ENCODE measurements around the gene ROPN1L. TPM values are rescaled to one million over a fixed set of nuclear protein-coding genes. Genes with fewer than 3 reads are reported as not detected.

ROPN1L gene
- total and polyA plus RNA-seq, 10 donors: 2.0 to 27.9 (median 11.4) TPM

- DNase-seq: no peak
- TF ChIP-seq CTCF (IDR thresholded peaks at IDR 0.05 in 8 of 11, conservative IDR thresholded peaks at IDR 0.05 in 3 of 11) (no peak), POLR2A (IDR thresholded peaks at IDR 0.05) (no peak), POLR2AphosphoS5 (IDR thresholded peaks at IDR 0.05) (no peak)
- Histone ChIP-seq H3K36me3 (no peaks in the 10 kb centered on the region), H3K27me3 (replicated peaks in 1 of 7) (no peaks in the 10 kb centered on the region), H3K27ac (no peak overlapping the region), H3K9me3 (no peaks in the 10 kb centered on the region), H3K4me3 (no peak overlapping the region), H3K4me1 (peaks cover 0 to 42% (median 23%) of the 10 kb centered on the region in 6 donors)
- 88 to 95% (median 92%) methylated on average over 3 of the region's 3 CpGs for WGBS, 5 donors
- intact Hi-C loops (cut with DNase I; ENCODE audit: low total_unique reads): no loop called here
Observed at GRCh38 chr5:10500669-10501068, 59.0 kb downstream of the ROPN1L start.

- H3K36me3 ChIP-seq: no peaks in the 10 kb centered on the region
- intact Hi-C loops (cut with DNase I; ENCODE audit: low total_unique reads): no loop called here
- peak overlapping the region in 1 of 8 donors; percentile 66 for H3K27ac ChIP-seq
- 61 to 81% (median 73%) methylated on average over 7 to 9 of the region's 9 CpGs for WGBS, 5 donors
- no peaks in the 10 kb centered on the region for H3K9me3 ChIP-seq
- no peaks in the 10 kb centered on the region for H3K27me3 ChIP-seq (replicated peaks in 1 of 7)
- DNase-seq: peak; percentile 65
- no peak overlapping the region for H3K4me3 ChIP-seq
- peaks cover 0 to 52% (median 27%) of the 10 kb centered on the region in 6 donors for H3K4me1 ChIP-seq
- no peak for TF ChIP-seq CTCF (IDR thresholded peaks at IDR 0.05 in 8 of 11, conservative IDR thresholded peaks at IDR 0.05 in 3 of 11)
- no peak for TF ChIP-seq POLR2A (IDR thresholded peaks at IDR 0.05)
- no peak for TF ChIP-seq POLR2AphosphoS5 (IDR thresholded peaks at IDR 0.05)
Observed at GRCh38 chr5:10501554-10502075, 59.9 kb downstream of the ROPN1L start.

- H3K9me3 ChIP-seq: no peaks in the 10 kb centered on the region
- 60 to 72% (median 66%) methylated on average over 8 of the region's 8 CpGs for WGBS, 5 donors
- intact Hi-C loops (cut with DNase I; ENCODE audit: low total_unique reads): no loop called here
- H3K4me3 ChIP-seq: no peak overlapping the region
- TF ChIP-seq POLR2A (IDR thresholded peaks at IDR 0.05) (no peak), POLR2AphosphoS5 (IDR thresholded peaks at IDR 0.05) (no peak), CTCF (IDR thresholded peaks at IDR 0.05 in 8 of 11, conservative IDR thresholded peaks at IDR 0.05 in 3 of 11) (no peak)
- peak; percentile 75 for DNase-seq
- no peaks in the 10 kb centered on the region for H3K36me3 ChIP-seq
- H3K27me3 ChIP-seq (replicated peaks in 1 of 7): no peaks in the 10 kb centered on the region
- H3K27ac ChIP-seq: peak overlapping the region in 4 of 8 donors; percentile 10 to 66 (median 58)
- peaks cover 0 to 52% (median 27%) of the 10 kb centered on the region in 6 donors for H3K4me1 ChIP-seq
Observed at GRCh38 chr5:10502130-10502529, 60.5 kb downstream of the ROPN1L start.

- Histone ChIP-seq H3K9me3 (no peaks in the 10 kb centered on the region), H3K27ac (peak overlapping the region in 5 of 8 donors; percentile 10 to 66 (median 53)), H3K4me1 (peaks cover 0 to 52% (median 27%) of the 10 kb centered on the region in 6 donors), H3K27me3 (replicated peaks in 1 of 7) (no peaks in the 10 kb centered on the region), H3K4me3 (no peak overlapping the region), H3K36me3 (no peaks in the 10 kb centered on the region)
- peak; percentile 74 for DNase-seq
- 78 to 85% (median 80%) methylated on average over 7 to 10 of the region's 10 CpGs for WGBS, 5 donors
- TF ChIP-seq CTCF (IDR thresholded peaks at IDR 0.05 in 8 of 11, conservative IDR thresholded peaks at IDR 0.05 in 3 of 11) (no peak), POLR2AphosphoS5 (IDR thresholded peaks at IDR 0.05) (no peak), POLR2A (IDR thresholded peaks at IDR 0.05) (no peak)
- intact Hi-C loops (cut with DNase I; ENCODE audit: low total_unique reads): no loop called here
Observed at GRCh38 chr5:10502578-10502977, 60.9 kb downstream of the ROPN1L start.
